ENCODE results near the gene OR6X1.
"Not testable (repeated sequence)": the region's sequence is repeated elsewhere in the genome, so short reads cannot be mapped to it uniquely, and the experiment has no call there.

OR6X1 gene

GRCh38 chr11:123755813-123756212, 1.5 kb upstream of the OR6X1 start:
- Histone ChIP-seq H3K27ac (no peak overlapping the region), H3K4me3 (no peak overlapping the region)

GRCh38 chr11:123755344-123755743, 1.0 kb upstream of the OR6X1 start:
- Histone ChIP-seq H3K27ac (no peak overlapping the region), H3K4me3 (no peak overlapping the region)

GRCh38 chr11:123753110-123753509, 1.2 kb downstream of the OR6X1 start:
- H3K27ac ChIP-seq: no peak overlapping the region
- no peak overlapping the region for H3K4me3 ChIP-seq

- Histone ChIP-seq H3K27ac (no peak overlapping the region), H3K4me3 (no peak overlapping the region)
Observed at GRCh38 chr11:123751781-123752180, 2.5 kb downstream of the OR6X1 start.

GRCh38 chr11:123748349-123748748, 6.0 kb downstream of the OR6X1 start:
- H3K4me3 ChIP-seq, H3K27ac ChIP-seq: not testable (repeated sequence)

- Histone ChIP-seq H3K27ac (no peak overlapping the region), H3K4me3 (no peak overlapping the region)
Observed at GRCh38 chr11:123745764-123746451, 8.4 kb downstream of the OR6X1 start.

GRCh38 chr11:123742724-123743120, 11.6 kb downstream of the OR6X1 start:
- no peak overlapping the region for H3K4me3 ChIP-seq
- no peak overlapping the region for H3K27ac ChIP-seq

GRCh38 chr11:123742031-123742723, 12.1 kb downstream of the OR6X1 start:
- H3K27ac ChIP-seq: peak overlapping the region in 17 of 21 experiments; percentile 58 to 97 (median 88)
- peak overlapping the region; percentile 54 to 98 (median 89) for H3K4me3 ChIP-seq

GRCh38 chr11:123741159-123742030, 12.9 kb downstream of the OR6X1 start, which contains the start of gene ZNF202:
TSS of gene ZNF202 (minus strand) at chr11:123741660. CDS start at chr11:123730888, 10,772 bp downstream.
- peak within 1 kb of the TSS; percentile 54 to 98 (median 89) for H3K4me3 ChIP-seq
- H3K27ac ChIP-seq: peak within 1 kb of the TSS in 20 of 21 experiments; percentile 58 to 97 (median 89)

GRCh38 chr11:123740787-123741158, 13.5 kb downstream of the OR6X1 start:
- H3K27ac ChIP-seq: peak overlapping the region in 20 of 21 experiments; percentile 58 to 97 (median 89)

GRCh38 chr11:123738374-123738773, 15.9 kb downstream of the OR6X1 start:
- Histone ChIP-seq H3K27ac (no peak overlapping the region), H3K4me3 (no peak overlapping the region)

More at GRCh38 chr11:123740787-123741158, 13.5 kb downstream of the OR6X1 start:
- peak overlapping the region; percentile 54 to 98 (median 89) for H3K4me3 ChIP-seq

GRCh38 chr11:123736769-123737168, 17.5 kb downstream of the OR6X1 start:
- Histone ChIP-seq H3K27ac (no peak overlapping the region), H3K4me3 (no peak overlapping the region)

- H3K4me3 ChIP-seq: no peak overlapping the region
- H3K27ac ChIP-seq: no peak overlapping the region
Observed at GRCh38 chr11:123729602-123730001, 24.7 kb downstream of the OR6X1 start.

- no peak overlapping the region for H3K4me3 ChIP-seq
- no peak overlapping the region for H3K27ac ChIP-seq
Observed at GRCh38 chr11:123725995-123726655, 28.2 kb downstream of the OR6X1 start.

- Histone ChIP-seq H3K27ac (no peak overlapping the region), H3K4me3 (no peak overlapping the region)
Observed at GRCh38 chr11:123719452-123719851, 34.9 kb downstream of the OR6X1 start.

- H3K27ac ChIP-seq: no peak overlapping the region
- no peak overlapping the region for H3K4me3 ChIP-seq
Observed at GRCh38 chr11:123718469-123718868, 35.8 kb downstream of the OR6X1 start.

- H3K27ac ChIP-seq: no peak overlapping the region
Observed at GRCh38 chr11:123718063-123718462, 36.3 kb downstream of the OR6X1 start.

GRCh38 chr11:123712627-123713026, 41.7 kb downstream of the OR6X1 start:
- not testable (repeated sequence) for H3K4me3 ChIP-seq, H3K27ac ChIP-seq

More at GRCh38 chr11:123718063-123718462, 36.3 kb downstream of the OR6X1 start:
- no peak overlapping the region for H3K4me3 ChIP-seq

- H3K4me3 ChIP-seq: no peak overlapping the region
- H3K27ac ChIP-seq: no peak overlapping the region
Observed at GRCh38 chr11:123707606-123708205, 46.6 kb downstream of the OR6X1 start.

Data from skin epidermis (tissue), 12 donors.